Measurements from ENCODE around the gene H6PD.

H6PD gene

DNA sequence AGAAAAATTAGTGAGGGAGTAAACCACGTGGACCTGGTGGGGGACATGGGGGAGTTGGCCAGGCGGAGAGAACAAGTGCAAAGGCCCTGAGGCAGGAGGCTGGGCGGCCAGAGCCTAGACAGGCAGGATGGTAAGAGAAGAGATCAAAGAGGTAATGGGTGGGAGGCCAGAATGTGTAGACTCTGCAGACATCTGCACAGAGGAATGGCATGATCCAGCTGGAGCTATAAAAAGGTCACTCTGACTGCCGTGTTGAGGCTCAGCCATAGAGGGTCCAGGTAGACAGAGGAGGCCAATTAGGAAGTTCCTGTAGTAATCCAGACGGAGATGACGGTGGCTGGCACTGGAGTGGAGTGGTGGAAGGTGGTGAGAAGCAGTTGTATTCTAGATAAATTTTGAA is 3.6 kb downstream of the H6PD start:
- H3K4me3 ChIP-seq (replicated peaks; ENCODE audit: insufficient read depth, low read length), result no peak overlapping the region
- no peak overlapping the region for H3K27ac ChIP-seq (replicated peaks)
- no peak for DNase-seq (ENCODE audit: low read depth in 1 of 2, low spot score in 1 of 2)
- TF ChIP-seq REST (IDR thresholded peaks at IDR 0.05; ENCODE audit: insufficient replicate concordance, low read depth) (no peak), GABPA (IDR thresholded peaks at IDR 0.05; ENCODE audit: low read depth) (no peak), SPI1 (IDR thresholded peaks at IDR 0.05; ENCODE audit: borderline replicate concordance, low read depth) (no peak), POLR2AphosphoS5 (IDR thresholded peaks at IDR 0.05; ENCODE audit: low read depth) (no peak)
- no peaks in the 10 kb centered on the region for H3K27me3 ChIP-seq (ENCODE audit: insufficient read depth, poor library complexity, severe bottlenecking)

GRCh38 chr1:9238550-9238949 is 4.0 kb downstream of the H6PD start:
- TF ChIP-seq REST (IDR thresholded peaks at IDR 0.05; ENCODE audit: insufficient replicate concordance, low read depth), result no peak
- TF ChIP-seq POLR2AphosphoS5 (IDR thresholded peaks at IDR 0.05; ENCODE audit: low read depth), result no peak
- no peak for TF ChIP-seq SPI1 (IDR thresholded peaks at IDR 0.05; ENCODE audit: borderline replicate concordance, low read depth)
- no peak for TF ChIP-seq GABPA (IDR thresholded peaks at IDR 0.05; ENCODE audit: low read depth)
- TF ChIP-seq CTCF (IDR thresholded peaks at IDR 0.05; ENCODE audit: insufficient read depth, low read length), result no peak
- DNase-seq (ENCODE audit: low read depth in 1 of 2, low spot score in 1 of 2), result peak in 1 of 2 experiments; percentile 33
- H3K4me3 ChIP-seq (replicated peaks; ENCODE audit: insufficient read depth, low read length), result no peak overlapping the region
- no peak overlapping the region for H3K27ac ChIP-seq (replicated peaks)
- H3K27me3 ChIP-seq (ENCODE audit: insufficient read depth, poor library complexity, severe bottlenecking), result no peaks in the 10 kb centered on the region

DNA sequence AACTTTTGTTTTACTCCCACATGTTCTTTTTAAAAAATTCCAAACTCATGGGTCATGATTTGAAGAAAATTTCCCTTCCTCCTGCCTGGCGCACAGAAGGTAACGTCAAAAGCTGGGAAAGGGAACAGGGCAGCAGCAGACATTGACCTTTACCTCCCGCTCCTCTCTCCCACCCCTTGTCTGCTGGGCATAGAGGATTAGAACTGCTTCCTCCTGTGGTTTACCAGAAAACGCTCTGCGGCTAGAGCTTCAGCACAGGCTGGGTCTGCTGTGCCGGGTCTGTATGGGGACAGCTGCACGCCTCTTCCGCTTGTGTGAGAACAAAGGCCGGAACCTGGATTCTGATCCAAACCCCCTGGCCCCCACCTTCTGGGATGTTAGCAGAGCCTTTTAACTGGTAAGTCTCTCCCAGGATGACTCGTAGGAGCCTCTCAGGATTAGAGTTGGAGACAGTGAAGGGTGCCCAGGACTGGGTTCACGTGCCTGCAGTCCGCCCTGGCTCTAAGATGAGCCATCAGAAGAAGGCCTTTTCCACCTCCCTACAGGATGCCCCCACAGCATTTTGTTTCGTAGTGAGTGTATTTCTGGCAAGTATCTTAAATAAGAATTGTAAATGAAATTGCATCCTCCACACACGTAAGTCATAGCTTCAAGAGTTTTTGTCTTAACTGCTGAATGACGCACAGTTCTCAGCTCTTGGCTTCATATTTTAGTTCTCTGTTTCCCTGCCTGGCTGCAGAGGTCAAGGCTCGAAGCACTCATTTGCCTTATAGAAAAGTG is 5.2 kb downstream of the H6PD start:
- TF ChIP-seq POLR2AphosphoS5 (IDR thresholded peaks at IDR 0.05; ENCODE audit: low read depth) (peak; percentile 99), CTCF (IDR thresholded peaks at IDR 0.05; ENCODE audit: insufficient read depth, low read length) (no peak), SPI1 (IDR thresholded peaks at IDR 0.05; ENCODE audit: borderline replicate concordance, low read depth) (peak; percentile 51; the same call in 1 of the 2 replicates), REST (IDR thresholded peaks at IDR 0.05; ENCODE audit: insufficient replicate concordance, low read depth) (no peak), GABPA (IDR thresholded peaks at IDR 0.05; ENCODE audit: low read depth) (peak; percentile 49; the same call in 1 of the 2 replicates)
- H3K27me3 ChIP-seq (ENCODE audit: insufficient read depth, poor library complexity, severe bottlenecking), result no peaks in the 10 kb centered on the region
- peak overlapping the region; percentile 56 for H3K27ac ChIP-seq (replicated peaks)
- peak; percentile 94 to 95 for DNase-seq (ENCODE audit: low read depth in 1 of 2, low spot score in 1 of 2)
- no peak overlapping the region for H3K4me3 ChIP-seq (replicated peaks; ENCODE audit: insufficient read depth, low read length)
